ENCODE data around the gene CLEC19A.

The CLEC19A gene

DNA sequence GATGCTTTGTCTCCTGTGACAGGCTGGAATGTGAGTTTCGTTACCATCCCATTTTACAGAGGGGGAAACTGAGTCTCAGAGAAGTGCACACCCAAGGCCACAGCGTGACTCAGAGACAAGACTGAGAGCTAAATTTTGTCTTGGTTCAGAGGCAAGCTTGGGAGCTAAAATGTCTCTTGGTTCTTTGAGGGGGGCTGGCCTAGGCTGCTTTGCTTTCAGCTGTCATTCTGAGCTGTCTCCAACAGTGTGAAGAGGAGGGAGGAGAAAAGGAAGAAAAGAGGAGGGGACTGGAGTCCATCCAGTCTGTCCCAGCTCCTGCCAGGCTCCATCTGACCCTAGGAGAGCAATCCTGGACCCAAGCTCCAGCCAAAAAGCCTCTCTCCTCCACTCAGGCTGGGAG, at the start of gene CLEC19A:
CLEC19A (plus strand) TSS at position 301 of the 400 bp plus-strand sequence. CDS start 121 bp downstream, outside the sequence.
- Histone ChIP-seq H3K27ac (ENCODE audit: low read depth, low read length) (no peak within 1 kb of the TSS), H3K4me1 (ENCODE audit: control insufficient read depth, insufficient read depth, low read length) (no peaks in the 10 kb centered on the region), H3K27me3 (ENCODE audit: control insufficient read depth, insufficient read depth, low read length) (no peaks in the 10 kb centered on the region), H3K4me3 (ENCODE audit: low read length) (no peak within 1 kb of the TSS), H3K36me3 (ENCODE audit: control insufficient read depth, insufficient read depth, low read length) (no peaks in the 10 kb centered on the region), H3K9ac (ENCODE audit: low read length) (no peak within 1 kb of the TSS)

DNA sequence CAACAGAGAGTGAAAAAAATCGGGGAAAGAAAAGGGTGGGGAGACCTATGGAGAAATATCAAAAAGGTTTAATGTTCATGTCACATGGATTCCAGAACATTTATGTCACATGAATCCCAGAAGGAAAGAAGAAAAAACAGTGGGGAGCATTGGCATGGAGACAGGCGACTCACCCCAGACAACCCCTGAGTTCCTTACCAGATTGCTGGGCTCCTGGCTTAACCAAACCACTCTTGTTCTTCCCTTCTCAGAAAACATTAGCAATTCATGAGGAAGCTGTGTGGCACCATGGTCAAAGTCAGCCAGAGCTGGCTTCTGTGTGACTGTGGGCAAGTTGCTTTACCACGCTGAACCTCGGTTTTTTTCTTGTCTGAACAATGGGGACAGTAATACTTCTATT, 49.6 kb upstream of the CLEC19A start:
- H3K36me3 ChIP-seq (ENCODE audit: control insufficient read depth, insufficient read depth, low read length), result no peaks in the 10 kb centered on the region
- H3K27me3 ChIP-seq (ENCODE audit: control insufficient read depth, insufficient read depth, low read length), result no peaks in the 10 kb centered on the region
- no peaks in the 10 kb centered on the region for H3K4me1 ChIP-seq (ENCODE audit: control insufficient read depth, insufficient read depth, low read length)
- H3K4me3 ChIP-seq (ENCODE audit: low read length), result no peak overlapping the region
- no peak overlapping the region for H3K27ac ChIP-seq (ENCODE audit: low read depth, low read length)
- no peak overlapping the region for H3K9ac ChIP-seq (ENCODE audit: low read length)

- H3K36me3 ChIP-seq (ENCODE audit: control insufficient read depth, insufficient read depth, low read length), result no peaks in the 10 kb centered on the region
- no peaks in the 10 kb centered on the region for H3K27me3 ChIP-seq (ENCODE audit: control insufficient read depth, insufficient read depth, low read length)
- H3K9ac ChIP-seq (ENCODE audit: low read length), result no peak overlapping the region
- no peak overlapping the region for H3K4me3 ChIP-seq (ENCODE audit: low read length)
- no peaks in the 10 kb centered on the region for H3K4me1 ChIP-seq (ENCODE audit: control insufficient read depth, insufficient read depth, low read length)
- no peak overlapping the region for H3K27ac ChIP-seq (ENCODE audit: low read depth, low read length)
These were observed 48.8 kb upstream of the CLEC19A start for GRCh38 chr16:19236561-19237209.

- Histone ChIP-seq H3K4me1 (ENCODE audit: control insufficient read depth, insufficient read depth, low read length) (no peaks in the 10 kb centered on the region), H3K27ac (ENCODE audit: low read depth, low read length) (no peak overlapping the region), H3K36me3 (ENCODE audit: control insufficient read depth, insufficient read depth, low read length) (no peaks in the 10 kb centered on the region), H3K9ac (ENCODE audit: low read length) (no peak overlapping the region), H3K4me3 (ENCODE audit: low read length) (no peak overlapping the region), H3K27me3 (ENCODE audit: control insufficient read depth, insufficient read depth, low read length) (no peaks in the 10 kb centered on the region)
These were observed 47.1 kb upstream of the CLEC19A start for GRCh38 chr16:19238406-19238805.

- Histone ChIP-seq H3K36me3 (ENCODE audit: control insufficient read depth, insufficient read depth, low read length) (no peaks in the 10 kb centered on the region), H3K27me3 (ENCODE audit: control insufficient read depth, insufficient read depth, low read length) (no peaks in the 10 kb centered on the region), H3K9ac (ENCODE audit: low read length) (no peak overlapping the region), H3K4me3 (ENCODE audit: low read length) (no peak overlapping the region), H3K27ac (ENCODE audit: low read depth, low read length) (no peak overlapping the region), H3K4me1 (ENCODE audit: control insufficient read depth, insufficient read depth, low read length) (no peaks in the 10 kb centered on the region)
These were observed 45.9 kb upstream of the CLEC19A start for GRCh38 chr16:19239511-19240155.

- H3K27me3 ChIP-seq (ENCODE audit: control insufficient read depth, insufficient read depth, low read length), result no peaks in the 10 kb centered on the region
These were observed 45.0 kb upstream of the CLEC19A start for GRCh38 chr16:19240494-19240893.

DNA sequence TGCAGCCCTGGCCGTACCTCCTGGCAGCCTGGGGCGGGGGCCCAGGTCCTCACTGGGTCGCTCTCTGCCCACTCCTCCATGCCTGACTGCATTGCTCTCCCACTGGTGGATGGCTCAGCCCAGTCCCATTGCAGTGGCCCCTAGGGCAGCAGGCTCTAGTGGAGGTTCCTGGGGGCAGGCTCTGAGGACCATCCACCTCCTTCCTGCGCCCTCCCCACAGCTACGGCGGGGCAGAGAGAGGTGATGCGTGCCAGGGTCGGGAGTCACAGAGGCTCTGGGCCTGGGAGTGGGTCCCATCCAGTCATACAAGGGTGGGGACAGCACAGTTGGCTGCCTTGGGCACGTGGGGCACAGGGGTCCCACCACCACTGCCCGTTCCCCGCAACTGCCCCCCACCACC, 44.0 kb upstream of the CLEC19A start:
- Histone ChIP-seq H3K4me3 (ENCODE audit: low read length) (no peak overlapping the region), H3K36me3 (ENCODE audit: control insufficient read depth, insufficient read depth, low read length) (no peaks in the 10 kb centered on the region), H3K4me1 (ENCODE audit: control insufficient read depth, insufficient read depth, low read length) (no peaks in the 10 kb centered on the region), H3K9ac (ENCODE audit: low read length) (no peak overlapping the region), H3K27me3 (ENCODE audit: control insufficient read depth, insufficient read depth, low read length) (no peaks in the 10 kb centered on the region), H3K27ac (ENCODE audit: low read depth, low read length) (no peak overlapping the region)

More at GRCh38 chr16:19240494-19240893, 45.0 kb upstream of the CLEC19A start:
- H3K4me1 ChIP-seq (ENCODE audit: control insufficient read depth, insufficient read depth, low read length), result no peaks in the 10 kb centered on the region
- H3K27ac ChIP-seq (ENCODE audit: low read depth, low read length), result no peak overlapping the region
- H3K36me3 ChIP-seq (ENCODE audit: control insufficient read depth, insufficient read depth, low read length), result no peaks in the 10 kb centered on the region
- no peak overlapping the region for H3K9ac ChIP-seq (ENCODE audit: low read length)
- no peak overlapping the region for H3K4me3 ChIP-seq (ENCODE audit: low read length)

- Histone ChIP-seq H3K27ac (ENCODE audit: low read depth, low read length) (no peak overlapping the region), H3K9ac (ENCODE audit: low read length) (no peak overlapping the region), H3K27me3 (ENCODE audit: control insufficient read depth, insufficient read depth, low read length) (no peaks in the 10 kb centered on the region), H3K4me3 (ENCODE audit: low read length) (no peak overlapping the region), H3K4me1 (ENCODE audit: control insufficient read depth, insufficient read depth, low read length) (no peaks in the 10 kb centered on the region), H3K36me3 (ENCODE audit: control insufficient read depth, insufficient read depth, low read length) (no peaks in the 10 kb centered on the region)
These were observed 43.3 kb upstream of the CLEC19A start for GRCh38 chr16:19242186-19242585.

- Histone ChIP-seq H3K4me1 (ENCODE audit: control insufficient read depth, insufficient read depth, low read length) (no peaks in the 10 kb centered on the region), H3K27me3 (ENCODE audit: control insufficient read depth, insufficient read depth, low read length) (no peaks in the 10 kb centered on the region), H3K9ac (ENCODE audit: low read length) (no peak overlapping the region), H3K36me3 (ENCODE audit: control insufficient read depth, insufficient read depth, low read length) (no peaks in the 10 kb centered on the region), H3K27ac (ENCODE audit: low read depth, low read length) (no peak overlapping the region), H3K4me3 (ENCODE audit: low read length) (no peak overlapping the region)
These were observed 42.5 kb upstream of the CLEC19A start for GRCh38 chr16:19242987-19243575.

GRCh38 chr16:19245326-19245925, 40.1 kb upstream of the CLEC19A start:
- Histone ChIP-seq H3K4me1 (ENCODE audit: control insufficient read depth, insufficient read depth, low read length) (no peaks in the 10 kb centered on the region), H3K4me3 (ENCODE audit: low read length) (no peak overlapping the region), H3K27ac (ENCODE audit: low read depth, low read length) (no peak overlapping the region), H3K9ac (ENCODE audit: low read length) (no peak overlapping the region), H3K36me3 (ENCODE audit: control insufficient read depth, insufficient read depth, low read length) (no peaks in the 10 kb centered on the region), H3K27me3 (ENCODE audit: control insufficient read depth, insufficient read depth, low read length) (no peaks in the 10 kb centered on the region)

DNA sequence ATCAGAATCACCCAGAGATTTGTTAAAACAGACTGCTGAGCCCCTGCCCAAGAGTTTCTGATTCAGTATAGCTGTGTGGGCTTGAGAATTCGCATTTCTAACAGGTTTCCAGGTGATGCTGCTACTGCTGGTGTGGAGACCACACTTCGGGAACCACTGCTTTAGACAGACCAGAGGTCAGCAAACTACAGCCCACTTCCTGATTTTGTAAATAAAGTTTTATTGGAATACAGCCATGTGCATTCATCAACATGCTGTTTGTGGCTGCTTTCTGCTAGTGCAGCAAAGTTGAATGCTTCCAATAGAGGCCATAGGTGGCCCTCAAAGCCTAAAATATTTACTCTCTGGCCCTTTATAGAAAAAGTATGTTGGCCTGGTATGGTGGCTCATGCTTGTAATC, 32.6 kb upstream of the CLEC19A start:
- Histone ChIP-seq H3K4me3 (ENCODE audit: low read length) (no peak overlapping the region), H3K27me3 (ENCODE audit: control insufficient read depth, insufficient read depth, low read length) (no peaks in the 10 kb centered on the region), H3K36me3 (ENCODE audit: control insufficient read depth, insufficient read depth, low read length) (no peaks in the 10 kb centered on the region), H3K27ac (ENCODE audit: low read depth, low read length) (no peak overlapping the region), H3K9ac (ENCODE audit: low read length) (no peak overlapping the region), H3K4me1 (ENCODE audit: control insufficient read depth, insufficient read depth, low read length) (no peaks in the 10 kb centered on the region)

DNA sequence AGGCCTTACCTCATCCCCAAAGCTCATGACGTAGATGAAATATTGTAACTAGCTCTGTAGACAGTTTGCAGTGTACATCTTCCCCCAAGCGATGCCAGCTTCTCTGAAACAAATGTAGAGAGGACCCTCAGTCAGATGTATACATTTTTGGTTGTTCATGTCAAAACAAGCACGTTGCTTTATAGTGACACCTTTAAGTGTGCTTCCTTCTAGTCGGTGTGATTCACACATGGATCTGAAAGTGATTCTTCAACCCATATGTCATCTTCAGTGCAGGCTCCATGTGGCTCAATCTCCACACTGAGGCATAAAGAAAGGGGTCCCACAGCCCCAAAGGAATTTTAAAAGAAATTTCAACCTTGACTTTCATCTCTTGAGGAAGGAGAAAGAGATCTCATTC, 30.9 kb upstream of the CLEC19A start:
- Histone ChIP-seq H3K4me3 (ENCODE audit: low read length) (no peak overlapping the region), H3K27me3 (ENCODE audit: control insufficient read depth, insufficient read depth, low read length) (no peaks in the 10 kb centered on the region), H3K36me3 (ENCODE audit: control insufficient read depth, insufficient read depth, low read length) (no peaks in the 10 kb centered on the region)

More for the DNA sequence above, 30.9 kb upstream of the CLEC19A start:
- Histone ChIP-seq H3K27ac (ENCODE audit: low read depth, low read length) (no peak overlapping the region), H3K9ac (ENCODE audit: low read length) (no peak overlapping the region), H3K4me1 (ENCODE audit: control insufficient read depth, insufficient read depth, low read length) (no peaks in the 10 kb centered on the region)
